Head of caudate nucleus (tissue), 42 donors: ENCODE measurements around the gene OR9A2.
A peak's percentile ranks its signal among the peaks of the same experiment; 100 is the strongest.

Experiments used
- DNase-seq, 42 donors: peaks; one replicate each; pipeline versions ENCODE4 v3.0.0 to v3.0.0-alpha.2; 2020 to 2021; ENCODE audit warnings: mixed read lengths in 7 of 42
- intact Hi-C: fragments of 100-400 bp; cut with DNase I; formaldehyde crosslinking; loops from one replicate; pipeline ENCODE4 v1.15.0; 2022

The OR9A2 gene

DNA sequence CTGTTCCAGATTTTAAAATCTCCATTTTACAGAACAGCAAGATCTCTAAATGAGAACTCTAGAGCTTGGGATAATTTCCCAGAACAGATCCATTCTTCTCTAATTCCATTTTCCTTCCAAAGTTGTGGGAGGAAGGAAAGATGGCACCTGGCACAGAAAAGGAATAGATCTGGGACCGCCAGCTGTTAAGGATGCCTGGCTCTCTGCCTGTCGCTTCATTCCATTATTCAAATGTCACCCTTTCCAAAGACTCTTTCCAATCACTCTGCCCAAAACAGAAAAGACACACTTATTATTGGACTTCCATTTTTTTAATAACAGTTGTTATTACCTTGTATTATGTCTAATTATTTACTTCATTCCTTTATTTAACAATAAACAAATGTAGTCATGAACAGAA is 751 bp upstream of the OR9A2 start:
- DNase-seq = no peak
- intact Hi-C loops = no loop called here

DNA sequence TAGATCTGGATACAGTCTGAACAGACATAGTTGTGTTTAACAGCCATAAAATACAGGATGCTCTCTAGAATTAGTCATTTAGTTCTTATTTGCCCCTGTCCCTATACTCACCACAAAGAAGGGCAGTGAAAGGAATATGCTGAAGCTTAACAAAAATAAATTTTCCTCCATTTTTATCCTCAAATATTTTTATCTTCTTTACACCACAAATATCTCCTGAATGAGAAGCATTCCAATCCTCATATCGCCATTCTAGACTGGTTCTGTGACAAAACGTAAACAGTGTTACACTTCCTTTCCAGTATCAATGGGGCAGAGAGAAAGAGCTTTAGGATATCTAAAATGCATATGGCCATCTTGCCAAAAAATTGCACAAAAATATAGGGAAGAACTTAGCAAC is 1.6 kb downstream of the OR9A2 start:
- intact Hi-C loops = no loop called here
- DNase-seq = no peak

DNA sequence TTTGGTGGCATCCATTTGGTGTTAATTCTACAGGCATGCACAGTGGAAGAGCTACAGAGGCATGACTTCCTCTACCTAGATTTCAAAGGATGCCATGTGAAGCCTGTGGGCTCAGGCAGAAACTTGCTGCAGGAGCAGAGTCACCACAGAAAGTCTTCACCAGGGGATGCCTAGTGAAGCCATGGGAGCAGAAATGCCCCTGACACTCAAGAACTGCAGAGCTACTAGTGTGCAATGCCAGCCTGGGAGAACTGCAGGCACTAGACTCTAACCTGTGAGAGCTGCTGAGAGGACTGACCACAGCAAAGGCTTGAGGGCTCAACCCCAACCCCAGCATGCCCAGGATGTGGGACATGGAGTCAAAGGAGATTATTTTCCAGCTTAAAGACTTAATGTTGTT is 3.9 kb downstream of the OR9A2 start:
- intact Hi-C loops = no loop called here
- DNase-seq = no peak

DNA sequence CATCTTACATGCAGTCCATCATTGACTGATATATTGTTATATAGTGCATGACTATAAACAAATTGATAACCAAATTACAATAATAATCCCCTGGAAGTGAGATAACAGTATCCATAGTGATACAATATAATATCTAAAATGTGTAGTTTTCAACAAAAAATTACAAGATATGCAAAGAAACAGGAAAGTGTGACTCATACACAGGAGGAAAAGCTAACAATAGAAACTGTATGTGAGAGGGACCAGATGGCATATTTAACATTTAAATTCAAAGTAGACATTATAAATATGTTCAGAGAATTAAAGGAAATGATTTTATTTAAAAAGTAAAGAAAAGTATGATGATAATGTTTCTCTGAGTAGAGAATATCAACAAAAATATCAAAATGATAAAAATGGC is 8.0 kb downstream of the OR9A2 start:
- intact Hi-C loops = no loop called here
- no peak for DNase-seq

DNA sequence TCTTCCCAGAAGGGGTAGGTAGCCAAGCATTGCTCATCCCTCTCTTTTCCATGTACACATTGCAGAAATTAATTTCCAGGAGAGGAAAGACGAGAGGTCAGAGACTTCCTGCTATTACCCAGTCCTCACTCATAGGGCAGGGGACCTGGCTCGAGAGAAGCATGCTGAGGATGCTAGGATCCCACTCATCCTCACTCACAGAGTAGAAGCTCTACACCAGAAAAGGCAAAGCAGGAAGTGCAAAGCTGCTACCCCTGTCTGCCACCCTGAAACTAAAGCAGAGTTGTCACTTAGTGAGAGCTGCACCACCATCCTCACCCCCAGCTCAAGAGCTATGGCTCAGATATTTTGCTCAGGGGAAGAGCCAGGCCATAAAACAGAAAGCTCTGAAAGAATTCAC is 9.9 kb downstream of the OR9A2 start:
- intact Hi-C loops = no loop called here
- no peak for DNase-seq

DNA sequence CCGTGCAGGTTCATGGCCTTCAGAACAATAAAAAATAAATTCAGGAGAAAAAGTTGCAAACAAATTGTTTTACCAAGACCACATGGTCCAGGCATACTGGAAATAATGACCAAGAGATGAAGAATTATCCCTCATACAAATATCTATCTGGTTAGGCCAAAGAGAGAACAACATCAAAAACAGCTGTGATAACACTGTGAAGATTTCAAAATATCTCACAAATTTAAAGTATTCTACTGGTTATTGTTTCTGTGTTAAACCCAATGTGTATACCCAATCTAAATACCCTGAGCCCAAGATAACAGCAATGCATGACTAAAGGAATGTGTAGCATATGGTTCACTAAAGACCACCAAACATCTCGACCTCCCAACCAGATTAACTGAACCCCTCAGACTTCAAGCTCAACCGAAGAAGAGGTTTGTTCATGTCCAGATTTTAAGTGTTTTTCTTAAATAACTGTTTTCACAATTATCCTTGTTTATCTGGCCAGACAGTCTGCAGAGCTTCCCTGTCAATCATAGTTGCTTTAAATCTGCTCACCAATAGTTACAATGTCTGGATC is 10.9 kb downstream of the OR9A2 start:
- intact Hi-C loops = no loop called here
- no peak for DNase-seq

DNA sequence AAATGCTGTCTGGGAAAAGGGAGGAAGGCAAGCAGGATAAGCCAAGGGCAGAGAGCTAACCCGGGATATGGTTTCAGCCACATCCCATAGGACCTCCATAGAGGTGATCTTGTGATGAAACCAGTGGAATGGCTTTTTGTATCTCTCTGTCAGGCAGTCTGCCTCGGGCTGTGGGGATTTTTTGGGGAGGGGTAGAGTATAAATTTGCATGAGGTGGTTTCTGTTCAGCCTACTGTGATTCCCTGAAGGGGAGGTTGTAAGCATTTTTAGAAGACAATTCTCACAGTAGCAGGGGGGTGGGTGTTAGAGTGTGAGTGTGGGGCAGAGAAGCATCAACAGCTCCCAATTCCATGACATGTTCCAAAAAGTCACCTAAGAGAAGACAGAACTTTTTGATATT is 11.8 kb downstream of the OR9A2 start:
- no peak for DNase-seq
- intact Hi-C loops = no loop called here

DNA sequence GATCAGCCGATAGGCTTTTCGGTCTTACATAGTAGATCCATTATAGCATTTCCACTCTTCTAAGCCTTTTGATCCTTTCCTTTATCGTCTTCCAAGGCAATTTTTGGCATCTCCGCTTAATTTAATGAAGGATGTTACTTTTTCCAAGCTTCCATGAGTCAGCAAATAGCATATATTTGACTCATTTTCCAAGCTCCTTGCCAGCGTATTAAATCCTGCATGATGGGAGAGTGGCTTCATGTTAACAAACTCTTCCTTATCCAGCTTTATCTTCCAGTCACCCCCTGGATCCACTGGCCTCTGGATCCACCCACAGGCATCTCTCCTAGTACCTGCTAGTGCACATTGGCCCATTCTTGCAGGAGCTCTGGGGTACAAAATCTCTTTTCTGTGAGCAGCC is 13.0 kb downstream of the OR9A2 start:
- DNase-seq = no peak
- intact Hi-C loops = no loop called here

DNA sequence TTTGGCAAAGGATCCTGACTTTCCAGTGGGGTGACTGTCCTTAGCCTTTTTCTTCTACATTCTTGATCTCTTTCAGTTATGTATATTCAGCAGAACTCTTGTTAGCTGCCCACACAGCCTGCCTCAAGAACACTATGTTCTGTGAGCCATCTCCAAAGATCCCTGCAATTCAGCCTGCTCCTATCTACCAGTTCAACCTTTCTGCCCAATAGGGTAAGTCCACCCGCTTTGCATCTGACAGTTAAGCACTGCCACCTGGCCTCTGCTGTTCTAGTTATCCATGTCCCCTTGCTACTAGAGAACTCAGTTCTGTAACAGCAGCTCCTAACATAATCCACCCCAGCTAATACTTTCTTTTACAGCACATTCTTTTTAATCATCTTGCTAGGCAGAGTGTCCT is 13.5 kb downstream of the OR9A2 start:
- peak in 15 of 42 donors; percentile 17 to 62 (median 25) for DNase-seq
- intact Hi-C loops = no loop called here

DNA sequence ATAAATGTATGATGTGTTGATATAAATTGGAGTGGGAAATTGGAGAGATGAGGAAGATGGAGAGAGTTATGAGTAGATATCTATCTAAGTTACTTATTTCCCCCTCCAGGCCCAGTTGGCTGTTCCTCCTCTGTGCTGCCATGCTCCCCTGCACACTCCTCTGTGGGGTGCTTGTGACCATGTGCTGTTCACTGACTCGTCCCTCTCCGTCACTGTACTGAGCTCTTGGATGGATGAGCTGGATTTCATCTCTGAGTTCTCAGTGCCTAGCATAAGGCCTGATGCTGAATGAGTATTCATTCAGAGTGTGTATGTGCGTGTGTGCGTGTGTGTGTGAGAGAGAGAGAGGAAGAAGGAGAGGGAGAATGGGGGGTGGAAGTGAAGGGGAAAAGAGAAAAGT is 14.5 kb downstream of the OR9A2 start:
- intact Hi-C loops = no loop called here
- no peak for DNase-seq

DNA sequence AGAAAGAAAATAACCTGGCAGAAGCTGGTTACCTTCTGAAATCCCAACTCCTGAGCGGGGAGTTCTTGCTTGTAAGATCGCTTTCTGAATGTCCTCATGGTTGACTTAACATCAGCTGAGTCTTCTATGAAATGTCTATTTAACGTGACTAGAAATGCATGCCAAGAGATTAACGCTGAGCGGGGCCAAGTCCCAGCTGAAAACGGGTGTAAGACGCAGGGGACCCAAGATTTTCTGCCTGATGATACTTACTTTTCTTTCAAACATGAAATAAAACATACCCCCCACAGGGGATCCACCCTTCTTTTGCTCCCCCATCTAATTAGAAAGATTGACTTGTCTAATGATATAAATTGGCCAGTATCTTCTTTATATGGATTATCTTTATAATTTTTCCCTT is 14.9 kb downstream of the OR9A2 start:
- no peak for DNase-seq
- intact Hi-C loops = no loop called here

DNA sequence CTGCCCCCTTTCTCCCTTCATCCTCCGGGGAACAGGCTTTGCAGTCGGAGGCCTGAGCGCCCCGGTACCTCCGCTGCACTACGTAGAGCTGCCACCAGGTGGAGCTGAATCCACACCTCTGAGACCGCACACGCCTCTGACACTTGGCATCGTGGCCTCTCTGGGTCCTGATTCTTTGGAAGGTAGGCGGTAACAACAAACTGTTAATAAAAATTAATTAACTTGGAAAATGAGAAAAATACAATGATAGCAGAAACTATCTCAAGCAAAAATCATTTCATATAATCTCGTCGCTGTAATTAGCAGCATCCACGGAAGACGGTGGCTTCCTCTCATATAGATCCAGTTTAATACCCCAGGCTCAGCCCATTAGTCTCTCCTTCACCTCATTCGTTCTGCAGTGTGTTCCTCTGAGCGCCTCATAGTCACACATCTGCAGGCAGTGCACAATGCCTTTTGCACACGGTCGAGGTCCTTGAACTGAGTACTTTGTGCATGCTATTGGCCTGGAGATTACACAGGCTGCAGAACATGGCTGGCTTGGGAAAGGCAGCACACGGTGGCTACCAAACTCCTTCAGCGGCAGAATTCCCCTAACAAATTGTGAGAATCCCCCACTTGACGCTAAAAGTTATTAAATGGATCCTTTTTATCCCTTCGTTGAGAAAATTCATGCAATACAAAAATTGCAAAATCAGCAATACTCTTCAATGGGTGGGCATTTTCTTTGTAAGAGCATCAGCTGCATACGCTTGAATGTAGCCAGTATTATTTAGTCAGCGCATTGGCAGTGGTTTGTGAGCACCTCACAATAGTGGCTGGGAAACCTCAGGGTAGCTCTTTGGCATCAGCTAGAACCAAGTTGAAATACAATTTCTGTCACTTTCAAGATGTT is 18.7 kb downstream of the OR9A2 start:
- intact Hi-C loops = loop anchor here (10.0 kb wide), 1 partner anchor 153 kb away; the partner anchor contains the start of gene EPHB6
- peak; percentile 53 to 95 (median 87) for DNase-seq

DNA sequence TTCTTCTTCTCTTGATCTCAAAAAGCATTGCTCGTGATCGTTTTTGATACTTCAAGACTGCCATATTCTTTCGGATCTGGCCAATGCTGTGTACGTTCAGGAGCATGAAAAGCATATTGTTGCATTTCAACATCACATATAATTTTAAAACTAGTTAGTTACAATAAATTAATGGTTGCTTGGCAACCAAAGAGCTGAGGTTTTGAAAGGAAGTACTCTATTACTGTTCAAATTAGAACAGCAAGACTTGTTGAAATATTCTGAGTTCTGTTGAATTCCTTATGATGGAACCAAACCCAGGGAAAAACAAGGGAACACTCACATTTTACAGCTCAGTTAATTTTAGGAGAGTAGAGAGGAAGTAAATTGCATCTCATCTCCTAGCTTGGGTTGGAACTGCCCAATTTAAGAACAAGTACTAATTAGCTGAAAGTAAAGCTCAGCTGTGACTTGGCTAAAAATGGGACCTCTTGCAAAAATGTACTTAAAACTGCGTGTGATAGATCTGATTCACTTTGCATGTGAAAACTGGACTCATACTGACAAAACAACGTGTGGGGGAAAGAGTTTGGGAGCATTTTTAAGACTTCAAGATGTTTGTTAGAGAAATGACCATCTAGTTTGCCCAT is 21.2 kb downstream of the OR9A2 start:
- no peak for DNase-seq
- intact Hi-C loops = loop anchor here (1.0 to 10.0 kb wide), 2 partner anchors 151 to 210 kb away; partner anchors contain the start of gene EPHB6

DNA sequence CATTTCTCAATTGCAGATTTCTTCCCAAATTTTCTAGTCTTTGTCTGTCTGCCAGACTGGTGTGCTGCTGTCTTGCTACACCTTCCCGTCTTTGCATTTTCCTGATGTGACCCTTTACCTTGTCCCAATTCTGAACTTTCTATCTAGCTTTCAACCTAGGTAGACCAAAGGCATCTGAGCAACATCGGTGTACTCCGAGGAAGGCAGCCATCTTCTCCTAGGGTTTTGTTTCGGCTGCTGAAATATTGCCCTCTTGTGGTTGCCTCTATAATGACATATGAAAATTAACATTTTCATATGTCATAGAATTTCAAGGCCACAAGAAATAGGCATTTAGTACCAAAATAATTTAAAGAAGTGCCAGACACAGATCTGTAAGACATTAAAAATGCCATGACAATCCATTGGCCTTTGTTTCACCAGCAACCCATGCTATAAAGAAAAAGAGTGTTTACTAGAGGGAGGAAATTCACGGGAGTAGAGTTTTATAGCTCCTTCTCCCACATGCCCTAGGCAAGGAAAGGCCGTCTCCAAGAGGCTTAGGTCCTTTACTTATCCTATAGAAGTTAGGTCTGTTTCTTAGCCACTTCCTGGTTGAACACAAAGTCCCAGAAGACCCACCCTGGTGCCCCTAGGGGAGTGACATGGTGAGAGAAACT is 23.4 kb downstream of the OR9A2 start:
- peak in 13 of 42 donors; percentile 17 to 61 (median 31) for DNase-seq
- intact Hi-C loops = loop anchor here (10.0 kb wide), 1 partner anchor 149 kb away; the partner anchor contains the start of gene EPHB6

DNA sequence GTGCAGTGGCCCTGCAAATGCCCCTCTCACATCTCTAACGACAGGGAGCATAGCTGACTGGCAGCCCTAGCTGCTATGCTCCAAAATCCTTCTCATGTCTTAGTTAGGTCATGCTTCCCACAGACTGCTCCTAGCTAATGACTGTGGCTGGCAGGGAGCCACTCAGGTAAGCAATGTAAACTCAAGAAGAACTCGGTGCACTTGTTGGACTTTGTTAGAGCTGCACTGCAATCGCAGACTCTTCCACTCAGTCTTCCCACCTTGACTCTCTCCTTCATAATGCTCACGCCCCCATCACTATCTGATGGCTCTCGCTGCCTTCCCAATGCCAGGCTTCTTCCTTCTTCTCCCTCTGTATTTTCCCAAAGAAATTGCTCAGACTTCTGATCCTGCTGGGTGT is 24.0 kb downstream of the OR9A2 start:
- intact Hi-C loops = loop anchor here (10.0 kb wide), 1 partner anchor 148 kb away; the partner anchor contains the start of gene EPHB6
- DNase-seq = no peak

DNA sequence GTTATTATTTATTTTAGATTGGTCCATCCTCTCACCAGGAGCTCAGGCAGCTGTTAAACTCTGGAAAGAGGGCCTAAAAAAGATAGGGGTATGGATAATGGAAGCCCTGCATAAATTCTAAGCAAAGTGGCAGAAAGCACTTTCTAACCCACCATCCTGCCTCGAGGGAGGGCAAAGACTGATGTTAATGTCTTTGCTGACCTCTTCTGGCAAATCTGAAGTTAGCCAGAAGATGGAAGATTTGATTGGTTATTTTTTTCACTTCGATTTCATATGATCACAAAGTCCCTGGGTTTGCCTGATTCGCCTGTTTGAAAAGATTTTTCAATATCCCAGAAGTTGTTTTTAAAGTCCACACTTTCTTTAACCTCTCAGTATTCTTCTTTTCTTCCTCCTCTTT is 24.8 kb downstream of the OR9A2 start:
- DNase-seq = no peak
- intact Hi-C loops = loop anchor here (10.0 kb wide), 1 partner anchor 147 kb away; the partner anchor contains the start of gene EPHB6

DNA sequence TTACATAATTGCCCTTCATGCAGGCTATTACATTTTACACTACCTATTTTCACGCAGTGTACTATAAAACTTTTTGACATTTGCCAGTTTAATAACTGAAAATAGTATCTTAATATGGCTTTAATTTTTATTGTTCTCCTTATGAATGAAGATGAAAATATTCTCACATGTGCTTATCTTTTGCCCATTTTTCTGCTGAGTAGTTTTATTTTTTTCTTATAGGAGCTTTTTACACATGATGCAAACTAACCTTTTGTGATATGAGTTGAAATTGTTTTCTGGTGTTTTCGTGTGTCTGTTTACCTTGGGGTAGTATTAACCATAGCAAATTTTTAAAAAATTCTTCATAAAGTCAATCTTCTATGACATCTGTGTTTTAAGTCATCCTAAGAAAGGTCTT is 26.3 kb downstream of the OR9A2 start:
- intact Hi-C loops = loop anchor here (10.0 kb wide), 1 partner anchor 146 kb away; the partner anchor contains the start of gene EPHB6
- DNase-seq = no peak

DNA sequence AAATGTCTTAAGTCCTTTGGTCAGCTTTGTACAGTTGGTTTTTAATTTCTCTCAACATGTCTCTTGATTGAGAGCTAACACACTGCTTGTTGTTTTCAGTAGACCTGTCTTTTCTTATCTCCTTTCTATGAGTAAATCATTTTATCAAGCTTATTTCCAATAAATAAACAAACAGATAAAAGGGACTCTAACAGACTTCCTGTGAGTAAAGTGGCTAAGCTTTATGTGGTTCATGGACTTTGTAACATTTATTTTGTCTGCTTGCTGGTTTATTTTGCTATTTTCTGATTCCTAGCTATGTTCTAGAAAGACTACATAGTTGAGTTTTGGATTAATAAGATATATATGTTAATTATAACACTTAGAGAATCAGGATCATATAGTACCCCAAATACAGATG is 27.1 kb downstream of the OR9A2 start:
- intact Hi-C loops = loop anchor here (10.0 kb wide), 1 partner anchor 145 kb away; the partner anchor contains the start of gene EPHB6
- DNase-seq = no peak

DNA sequence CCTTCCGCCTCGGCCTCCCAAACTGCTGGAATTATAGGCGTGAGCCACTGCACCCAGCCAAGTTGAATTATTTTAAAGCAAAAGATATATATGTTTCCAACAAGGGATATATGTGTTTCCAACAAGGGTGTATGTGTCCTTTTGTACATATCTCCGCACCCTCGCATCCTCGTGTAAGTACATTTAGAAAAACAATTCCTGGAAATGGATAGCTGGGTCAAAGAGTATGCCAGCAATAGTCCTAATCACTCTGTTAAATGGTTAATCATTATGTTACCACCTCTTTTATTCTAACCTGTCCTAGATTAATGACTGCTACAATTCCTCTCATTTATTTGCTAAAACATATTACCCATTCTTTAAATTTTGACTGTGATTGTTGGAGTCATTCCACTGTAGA is 28.0 kb downstream of the OR9A2 start:
- intact Hi-C loops = no loop called here
- DNase-seq = no peak
